ENCODE measurements around the gene NCOA1. TPM values are rescaled to one million over a fixed set of nuclear protein-coding genes. Genes with fewer than 3 reads are reported as not detected.

Gene NCOA1
- polyA plus RNA-seq, 1 donor = 63.0 TPM

DNA sequence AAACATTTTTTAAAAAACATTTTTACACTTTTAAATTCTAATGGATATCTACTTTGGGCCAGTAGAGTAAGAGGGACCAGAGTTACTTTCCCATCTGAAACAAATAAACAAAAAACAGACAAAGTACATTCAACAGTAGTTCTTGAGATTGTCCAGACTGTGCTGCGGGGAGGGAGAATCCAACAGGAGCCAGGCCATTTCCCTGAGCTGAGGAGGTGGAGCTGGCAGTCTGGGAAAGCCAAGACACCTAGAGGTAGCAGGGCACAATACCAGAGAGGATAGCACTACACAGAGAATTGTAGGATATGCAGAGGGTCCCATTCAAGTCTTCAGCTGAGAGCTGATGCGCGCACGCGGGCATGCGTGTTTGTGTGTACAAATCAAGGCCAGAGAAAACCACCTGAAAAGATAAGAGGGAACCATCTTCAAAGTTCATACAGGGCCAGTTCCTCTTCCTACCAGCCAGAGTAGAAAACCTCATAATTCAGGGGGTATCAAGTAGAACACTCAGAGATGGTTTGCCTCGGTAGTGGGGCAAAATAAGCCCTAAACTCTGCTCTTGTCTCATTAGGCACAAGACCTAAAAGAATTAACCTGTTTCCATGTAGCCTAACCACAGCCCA is 258.1 kb downstream of the NCOA1 start:
- DNase-seq = no peak
- Histone ChIP-seq H3K9me3 (ENCODE audit: control insufficient read depth, low read depth, low read length) (no peaks in the 10 kb centered on the region), H3K4me1 (ENCODE audit: control insufficient read depth, insufficient read depth, low read length) (no peaks in the 10 kb centered on the region), H3K4me3 (ENCODE audit: low read length) (no peak overlapping the region), H3K27me3 (ENCODE audit: control insufficient read depth, insufficient read depth, low read length) (no peaks in the 10 kb centered on the region), H3K27ac (ENCODE audit: low read length) (no peak overlapping the region), H3K36me3 (ENCODE audit: control insufficient read depth, insufficient read depth, low read length) (peaks cover 34% of the 10 kb centered on the region)
- no CpG with 5 or more reads among the region's 7 CpGs for WGBS (ENCODE audit: insufficient coverage, low lambda C conversion rate)

DNA sequence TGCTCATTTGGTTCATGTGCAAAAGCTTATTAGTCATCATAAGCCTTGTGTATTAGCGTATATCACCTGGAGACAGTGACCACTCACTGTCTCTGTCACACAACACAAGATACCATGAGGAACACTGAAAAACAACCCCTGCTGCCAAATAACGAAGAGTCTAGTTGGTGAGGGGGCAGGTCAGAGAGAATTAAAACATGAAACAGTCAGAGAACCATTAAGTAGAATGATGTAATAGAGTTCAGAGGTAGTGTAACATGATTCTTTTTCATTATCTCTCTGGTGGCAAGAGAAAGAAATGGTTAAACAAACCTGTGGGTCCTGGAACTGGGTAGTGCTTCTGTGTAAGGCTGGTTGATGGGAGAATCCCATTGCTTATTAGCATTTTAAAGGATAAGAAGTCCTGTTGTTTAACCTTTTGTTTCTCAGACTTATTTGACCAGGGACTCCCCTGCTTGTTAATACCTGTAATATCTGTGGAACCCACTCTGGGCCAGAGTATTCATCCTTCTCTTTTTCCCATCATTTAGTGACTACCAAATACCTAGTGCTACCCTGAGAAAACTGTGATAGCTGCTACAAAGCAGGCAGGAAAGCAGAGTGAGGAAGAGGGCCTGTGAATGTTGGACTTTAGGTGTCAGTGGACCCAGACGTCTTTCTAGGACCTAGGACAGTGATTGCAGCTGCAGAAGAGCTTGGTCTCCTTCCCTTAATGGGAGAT is 264.1 kb downstream of the NCOA1 start:
- no CpG with 5 or more reads among the region's 3 CpGs for WGBS (ENCODE audit: insufficient coverage, low lambda C conversion rate)
- Histone ChIP-seq H3K36me3 (ENCODE audit: control insufficient read depth, insufficient read depth, low read length) (peaks cover 51% of the 10 kb centered on the region), H3K9me3 (ENCODE audit: control insufficient read depth, low read depth, low read length) (no peaks in the 10 kb centered on the region), H3K27me3 (ENCODE audit: control insufficient read depth, insufficient read depth, low read length) (no peaks in the 10 kb centered on the region), H3K4me1 (ENCODE audit: control insufficient read depth, insufficient read depth, low read length) (no peaks in the 10 kb centered on the region), H3K27ac (ENCODE audit: low read length) (no peak overlapping the region), H3K4me3 (ENCODE audit: low read length) (no peak overlapping the region)
- DNase-seq = no peak

DNA sequence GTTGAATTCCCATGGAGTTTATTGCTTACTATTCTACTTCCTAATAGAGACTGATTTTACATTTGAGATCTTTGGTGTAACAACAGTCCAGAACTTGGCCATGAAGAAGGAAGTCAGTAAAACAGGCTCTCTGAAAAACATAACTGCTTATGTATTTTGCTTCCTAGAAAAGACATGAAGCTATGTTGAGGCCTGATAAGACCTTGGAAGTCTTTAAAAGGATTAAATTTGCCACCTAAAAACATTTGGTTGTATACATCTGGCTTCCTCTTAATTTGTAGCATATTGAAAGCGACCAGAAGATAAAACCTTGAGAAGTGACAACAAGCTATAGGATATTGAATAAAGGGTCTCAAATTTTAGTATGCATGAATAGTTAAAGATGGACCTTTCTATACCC is 265.7 kb downstream of the NCOA1 start:
- no peak for DNase-seq
- Histone ChIP-seq H3K4me3 (ENCODE audit: low read length) (no peak overlapping the region), H3K9me3 (ENCODE audit: control insufficient read depth, low read depth, low read length) (no peaks in the 10 kb centered on the region), H3K27ac (ENCODE audit: low read length) (no peak overlapping the region), H3K27me3 (ENCODE audit: control insufficient read depth, insufficient read depth, low read length) (no peaks in the 10 kb centered on the region), H3K36me3 (ENCODE audit: control insufficient read depth, insufficient read depth, low read length) (peaks cover 54% of the 10 kb centered on the region), H3K4me1 (ENCODE audit: control insufficient read depth, insufficient read depth, low read length) (no peaks in the 10 kb centered on the region)
- WGBS (ENCODE audit: insufficient coverage, low lambda C conversion rate) = 86% methylated on average over 1 of the region's 1 CpG

DNA sequence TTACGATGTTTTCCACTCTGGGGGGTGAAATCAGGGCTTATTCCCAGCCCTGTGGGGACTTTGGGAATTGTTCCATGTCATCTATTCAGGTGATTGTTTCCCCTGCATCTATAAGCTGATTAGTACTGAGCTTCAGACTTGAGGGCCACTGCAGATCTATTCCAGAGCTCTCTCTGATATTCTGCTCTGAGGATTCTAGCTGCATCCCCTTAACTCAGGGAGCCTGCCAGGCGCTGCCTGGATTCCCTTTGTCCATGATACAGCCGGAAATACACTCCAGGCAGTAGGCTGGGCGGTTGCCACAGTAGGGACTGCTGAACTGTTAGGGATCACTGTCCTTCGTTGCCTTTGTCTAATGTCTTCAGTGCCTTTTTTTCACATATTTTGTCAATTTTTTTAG is 270.8 kb downstream of the NCOA1 start:
- WGBS (ENCODE audit: insufficient coverage, low lambda C conversion rate) = no CpG with 5 or more reads among the region's 5 CpGs

DNA sequence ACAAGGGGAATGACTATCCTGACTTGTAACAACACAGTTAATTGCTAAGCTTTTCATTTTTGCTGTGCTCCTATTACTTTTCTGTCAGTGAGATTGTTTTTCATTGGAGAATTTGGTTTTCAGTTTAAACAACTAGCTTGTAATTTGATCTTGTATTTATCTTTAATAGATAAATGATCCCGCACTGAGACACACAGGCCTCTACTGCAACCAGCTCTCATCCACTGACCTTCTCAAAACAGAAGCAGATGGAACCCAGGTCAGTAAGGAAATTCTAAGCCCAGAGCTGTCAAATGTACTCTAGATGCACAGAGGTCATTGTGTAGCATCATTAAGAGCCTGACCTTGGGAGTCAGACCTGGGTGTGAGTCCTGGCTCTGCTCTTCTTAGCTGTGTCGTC is 271.5 kb downstream of the NCOA1 start:
- peaks cover 55% of the 10 kb centered on the region for H3K36me3 ChIP-seq (ENCODE audit: control insufficient read depth, insufficient read depth, low read length)
- H3K27ac ChIP-seq (ENCODE audit: low read length) = no peak overlapping the region
- H3K4me3 ChIP-seq (ENCODE audit: low read length) = no peak overlapping the region
- no peaks in the 10 kb centered on the region for H3K4me1 ChIP-seq (ENCODE audit: control insufficient read depth, insufficient read depth, low read length)
- no peak for DNase-seq
- WGBS (ENCODE audit: insufficient coverage, low lambda C conversion rate) = no CpG with 5 or more reads among the region's 2 CpGs
- H3K9me3 ChIP-seq (ENCODE audit: control insufficient read depth, low read depth, low read length) = no peaks in the 10 kb centered on the region
- no peaks in the 10 kb centered on the region for H3K27me3 ChIP-seq (ENCODE audit: control insufficient read depth, insufficient read depth, low read length)

More for the DNA sequence above, 270.8 kb downstream of the NCOA1 start:
- no peaks in the 10 kb centered on the region for H3K4me1 ChIP-seq (ENCODE audit: control insufficient read depth, insufficient read depth, low read length)
- no peak overlapping the region for H3K4me3 ChIP-seq (ENCODE audit: low read length)
- no peaks in the 10 kb centered on the region for H3K9me3 ChIP-seq (ENCODE audit: control insufficient read depth, low read depth, low read length)
- DNase-seq = no peak
- H3K27ac ChIP-seq (ENCODE audit: low read length) = no peak overlapping the region
- H3K36me3 ChIP-seq (ENCODE audit: control insufficient read depth, insufficient read depth, low read length) = peaks cover 54% of the 10 kb centered on the region
- no peaks in the 10 kb centered on the region for H3K27me3 ChIP-seq (ENCODE audit: control insufficient read depth, insufficient read depth, low read length)

DNA sequence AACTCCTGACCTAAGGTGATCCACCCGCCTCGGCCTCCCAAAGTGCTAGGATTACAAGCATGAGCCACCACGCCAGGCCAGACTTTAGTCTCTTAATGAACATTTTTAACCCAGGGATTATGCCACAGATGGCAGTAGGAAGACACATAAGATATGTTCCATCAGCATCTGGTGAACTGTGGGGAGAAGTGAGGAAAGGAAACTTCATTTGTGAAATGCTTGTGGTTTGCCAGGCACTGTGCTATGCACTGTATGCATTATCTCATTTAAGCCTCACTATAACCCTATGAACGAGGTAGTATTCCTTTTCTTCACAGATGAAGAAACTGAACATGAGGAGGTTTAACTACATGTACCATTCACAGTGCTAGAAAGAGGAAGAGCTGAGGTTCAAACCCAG is 272.8 kb downstream of the NCOA1 start:
- Histone ChIP-seq H3K27ac (ENCODE audit: low read length) (no peak overlapping the region), H3K4me3 (ENCODE audit: low read length) (no peak overlapping the region), H3K36me3 (ENCODE audit: control insufficient read depth, insufficient read depth, low read length) (peaks cover 55% of the 10 kb centered on the region), H3K4me1 (ENCODE audit: control insufficient read depth, insufficient read depth, low read length) (no peaks in the 10 kb centered on the region), H3K9me3 (ENCODE audit: control insufficient read depth, low read depth, low read length) (no peaks in the 10 kb centered on the region), H3K27me3 (ENCODE audit: control insufficient read depth, insufficient read depth, low read length) (no peaks in the 10 kb centered on the region)
- no CpG with 5 or more reads among the region's 4 CpGs for WGBS (ENCODE audit: insufficient coverage, low lambda C conversion rate)
- no peak for DNase-seq

DNA sequence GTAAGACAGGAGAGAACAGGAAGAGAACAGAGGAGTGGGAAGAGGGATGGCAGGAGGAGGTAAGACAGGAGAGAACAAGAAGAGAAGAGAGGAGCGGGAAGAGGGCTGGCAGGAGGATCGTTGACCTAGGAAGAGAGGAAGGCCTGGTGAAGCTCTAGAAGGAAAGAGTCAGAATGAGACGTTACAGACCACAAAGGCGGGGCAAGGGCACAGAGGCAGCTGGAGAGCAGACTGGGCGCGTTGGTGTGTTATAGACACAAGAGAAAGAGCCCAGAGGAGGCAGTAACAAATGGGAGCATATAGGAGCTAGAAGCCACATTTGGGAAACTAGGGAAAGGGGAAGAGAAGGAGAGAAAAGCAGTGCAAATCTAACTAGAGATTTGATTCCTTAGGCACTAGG is 275.6 kb downstream of the NCOA1 start:
- no peak overlapping the region for H3K27ac ChIP-seq (ENCODE audit: low read length)

DNA sequence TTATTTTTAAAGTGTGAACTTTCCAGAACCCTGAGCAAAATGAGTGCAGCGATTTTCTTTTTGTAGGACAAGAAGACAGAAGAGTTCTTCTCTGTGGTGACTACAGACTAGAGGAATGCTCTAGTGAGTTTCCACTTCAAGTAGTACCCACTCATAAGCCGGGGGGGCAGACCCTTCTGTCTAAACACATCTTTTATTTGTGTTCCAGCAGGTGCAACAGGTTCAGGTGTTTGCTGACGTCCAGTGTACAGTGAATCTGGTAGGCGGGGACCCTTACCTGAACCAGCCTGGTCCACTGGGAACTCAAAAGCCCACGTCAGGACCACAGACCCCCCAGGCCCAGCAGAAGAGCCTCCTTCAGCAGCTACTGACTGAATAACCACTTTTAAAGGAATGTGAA is 277.0 kb downstream of the NCOA1 start:
- Histone ChIP-seq H3K9me3 (ENCODE audit: control insufficient read depth, low read depth, low read length) (no peaks in the 10 kb centered on the region), H3K36me3 (ENCODE audit: control insufficient read depth, insufficient read depth, low read length) (peaks cover 51% of the 10 kb centered on the region), H3K27me3 (ENCODE audit: control insufficient read depth, insufficient read depth, low read length) (no peaks in the 10 kb centered on the region), H3K4me3 (ENCODE audit: low read length) (no peak overlapping the region), H3K27ac (ENCODE audit: low read length) (no peak overlapping the region), H3K4me1 (ENCODE audit: control insufficient read depth, insufficient read depth, low read length) (no peaks in the 10 kb centered on the region)
- 86% methylated on average over 1 of the region's 5 CpGs for WGBS (ENCODE audit: insufficient coverage, low lambda C conversion rate)
- no peak for DNase-seq

More for the DNA sequence above, 275.6 kb downstream of the NCOA1 start:
- peaks cover 63% of the 10 kb centered on the region for H3K36me3 ChIP-seq (ENCODE audit: control insufficient read depth, insufficient read depth, low read length)
- WGBS (ENCODE audit: insufficient coverage, low lambda C conversion rate) = 92% methylated on average over 2 of the region's 6 CpGs
- no peaks in the 10 kb centered on the region for H3K9me3 ChIP-seq (ENCODE audit: control insufficient read depth, low read depth, low read length)
- H3K27me3 ChIP-seq (ENCODE audit: control insufficient read depth, insufficient read depth, low read length) = no peaks in the 10 kb centered on the region
- no peaks in the 10 kb centered on the region for H3K4me1 ChIP-seq (ENCODE audit: control insufficient read depth, insufficient read depth, low read length)
- DNase-seq = no peak
- H3K4me3 ChIP-seq (ENCODE audit: low read length) = no peak overlapping the region

DNA sequence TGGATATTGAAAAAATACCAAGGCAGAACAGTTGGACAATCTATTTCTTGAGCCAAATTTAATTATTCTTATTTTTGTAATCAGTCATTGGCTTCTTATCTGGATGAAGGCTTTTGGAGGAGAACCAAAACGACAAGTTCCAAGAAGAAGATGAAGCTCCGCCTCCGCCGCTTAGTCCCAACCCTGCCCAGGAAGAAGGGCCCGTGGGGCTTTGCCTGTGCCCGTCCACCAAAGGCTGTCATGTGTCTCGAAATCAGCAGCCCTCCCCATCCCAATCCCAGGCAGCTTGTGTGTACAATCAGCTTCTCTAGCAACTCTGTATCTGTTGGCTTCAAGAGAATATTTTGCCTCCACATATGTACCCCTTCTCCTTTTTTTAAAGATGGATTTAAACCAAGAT is 277.5 kb downstream of the NCOA1 start:
- 100% methylated on average over 3 of the region's 7 CpGs for WGBS (ENCODE audit: insufficient coverage, low lambda C conversion rate)
- H3K27me3 ChIP-seq (ENCODE audit: control insufficient read depth, insufficient read depth, low read length) = no peaks in the 10 kb centered on the region
- no peaks in the 10 kb centered on the region for H3K4me1 ChIP-seq (ENCODE audit: control insufficient read depth, insufficient read depth, low read length)
- no peak for DNase-seq
- no peak overlapping the region for H3K4me3 ChIP-seq (ENCODE audit: low read length)
- peaks cover 49% of the 10 kb centered on the region for H3K36me3 ChIP-seq (ENCODE audit: control insufficient read depth, insufficient read depth, low read length)
- H3K27ac ChIP-seq (ENCODE audit: low read length) = no peak overlapping the region
- H3K9me3 ChIP-seq (ENCODE audit: control insufficient read depth, low read depth, low read length) = no peaks in the 10 kb centered on the region

DNA sequence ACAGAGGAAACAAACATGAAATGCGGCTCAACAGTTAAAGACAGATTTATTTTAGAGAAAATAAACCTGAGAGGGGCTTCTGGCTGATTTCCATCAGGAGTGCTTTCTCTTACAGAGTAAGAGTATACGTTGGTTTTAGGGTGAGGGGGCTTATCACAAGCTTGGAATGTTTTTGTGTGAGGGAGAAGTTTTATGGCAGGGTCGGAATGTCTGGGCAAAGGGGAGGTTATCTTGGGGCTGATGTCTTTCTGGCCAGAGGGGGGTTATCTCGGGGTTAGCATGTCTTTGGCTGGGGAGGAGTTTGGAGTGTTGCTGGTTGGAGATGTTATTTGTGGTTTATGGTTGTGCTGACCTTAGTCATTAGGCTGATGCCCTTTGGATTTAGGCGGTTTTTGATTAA is 280.0 kb downstream of the NCOA1 start:
- no peak for DNase-seq
- Histone ChIP-seq H3K36me3 (ENCODE audit: control insufficient read depth, insufficient read depth, low read length) (peaks cover 34% of the 10 kb centered on the region), H3K4me1 (ENCODE audit: control insufficient read depth, insufficient read depth, low read length) (no peaks in the 10 kb centered on the region), H3K4me3 (ENCODE audit: low read length) (no peak overlapping the region), H3K27me3 (ENCODE audit: control insufficient read depth, insufficient read depth, low read length) (no peaks in the 10 kb centered on the region), H3K9me3 (ENCODE audit: control insufficient read depth, low read depth, low read length) (no peaks in the 10 kb centered on the region), H3K27ac (ENCODE audit: low read length) (no peak overlapping the region)
- WGBS (ENCODE audit: insufficient coverage, low lambda C conversion rate) = 60% methylated on average over 2 of the region's 5 CpGs
